DMS114 treated with DMSO at 0.1 percent for 48 hours (cell line): ENCODE results near the gene CCDC141.

ENCODE experiments used
- DNase-seq: peaks from one replicate; lab custom pipeline; 2025; ENCODE audit not compliant: unreplicated experiment; lab: John Stamatoyannopoulos, UW

CCDC141 gene

GRCh38 chr2:178913049-178913441, 136.9 kb downstream of the CCDC141 start:
- no peak for DNase-seq

GRCh38 chr2:178912416-178913048, 137.4 kb downstream of the CCDC141 start:
- DNase-seq: no peak

- DNase-seq: no peak
Observed at GRCh38 chr2:178911039-178911438, 138.9 kb downstream of the CCDC141 start.

- no peak for DNase-seq
Observed at GRCh38 chr2:178910005-178910404, 139.9 kb downstream of the CCDC141 start.

GRCh38 chr2:178909507-178909906, 140.4 kb downstream of the CCDC141 start:
- DNase-seq: no peak

- no peak for DNase-seq
Observed at GRCh38 chr2:178908810-178909209, 141.1 kb downstream of the CCDC141 start.

- no peak for DNase-seq
Observed at GRCh38 chr2:178905261-178905660, 144.7 kb downstream of the CCDC141 start.

- no peak for DNase-seq
Observed at GRCh38 chr2:178899656-178900055, 150.3 kb downstream of the CCDC141 start.

- DNase-seq: no peak
Observed at GRCh38 chr2:178895872-178896271, 154.1 kb downstream of the CCDC141 start.

- DNase-seq: no peak
Observed at GRCh38 chr2:178895171-178895570, 154.8 kb downstream of the CCDC141 start.

- DNase-seq: no peak
Observed at GRCh38 chr2:178892751-178893625, 156.9 kb downstream of the CCDC141 start.

- no peak for DNase-seq
Observed at GRCh38 chr2:178891959-178892485, 157.9 kb downstream of the CCDC141 start.

- DNase-seq: peak; percentile 20
Observed at GRCh38 chr2:178891265-178891958, 158.5 kb downstream of the CCDC141 start.

GRCh38 chr2:178886006-178886405, 163.9 kb downstream of the CCDC141 start:
- DNase-seq: no peak

GRCh38 chr2:178884440-178884839, 165.5 kb downstream of the CCDC141 start:
- no peak for DNase-seq

GRCh38 chr2:178882666-178883440, 167.1 kb downstream of the CCDC141 start:
- DNase-seq: no peak

- DNase-seq: no peak
Observed at GRCh38 chr2:178881075-178881474, 168.9 kb downstream of the CCDC141 start.

GRCh38 chr2:178880257-178880656, 169.7 kb downstream of the CCDC141 start:
- no peak for DNase-seq

GRCh38 chr2:178877874-178878273, 172.1 kb downstream of the CCDC141 start:
- no peak for DNase-seq

GRCh38 chr2:178874529-178875240, 175.3 kb downstream of the CCDC141 start:
- DNase-seq: no peak
